Endothelial cell of umbilical vein (primary cell): ENCODE measurements around the gene DCDC1. TPM values are rescaled to one million over a fixed set of nuclear protein-coding genes. Genes with fewer than 3 reads are reported as not detected.

Source experiments
- BruUV-seq: library from RNA; stranded (reverse); fragments of 400-500 nt; replicated peaks from 2 replicates; lab custom pipeline; 2021; lab: Mats Ljungman, UMichigan
- CTCF ChIA-PET: fragments of 300-600, 350-600 bp; sonication (Branson Sonifier 250); formaldehyde crosslinking; loops from one replicate; lab custom pipeline; 2021; ENCODE audit warnings: antibody characterized with exemption, inconsistent platforms; lab: Charles Lee
- POLR2A ChIA-PET: fragments of 300-600, 350-600 bp; sonication (Branson Sonifier 250); formaldehyde crosslinking; loops from one replicate; lab custom pipeline; 2021; ENCODE audit warnings: antibody characterized with exemption, inconsistent platforms; lab: Charles Lee
- DNase-seq: peaks from one replicate; pipeline ENCODE4 v3.0.0-alpha.2; 2011; ENCODE audit warnings: low read depth, low spot score
- FAIRE-seq: peaks from 2 replicates; lab custom pipeline; 2011; peaks lifted over from hg19 to GRCh38; lab: Jason Lieb, UNC
- H2AFZ ChIP-seq: 2 replicates; pipeline ENCODE4 v1.6.0; 2012; ENCODE audit warnings: low read depth, low read length, control low read depth, inconsistent platforms
- H3K27ac ChIP-seq: 2 replicates; pipeline ENCODE4 v1.5.1; 2011; ENCODE audit warnings: low read depth, mild to moderate bottlenecking, control low read depth, low read length, moderate library complexity; ENCODE audit not compliant: insufficient read depth
- H3K27me3 ChIP-seq, 2 experiments: 2 replicates each; pipeline versions ENCODE4 v1.6.0 to v1.6.1; 2011; ENCODE audit warnings: low read length in 2 of 2, mixed read lengths in 1 of 2; ENCODE audit not compliant: control insufficient read depth in 2 of 2, insufficient read depth in 2 of 2
- H3K36me3 ChIP-seq, 2 experiments: 2 replicates in 1 of 2; 3 replicates in 1 of 2; pipeline ENCODE4 v1.5.1; 2011; ENCODE audit warnings: low read length in 2 of 2, mild to moderate bottlenecking in 1 of 2, moderate library complexity in 1 of 2; ENCODE audit not compliant: control insufficient read depth in 2 of 2, insufficient read depth in 2 of 2; ENCODE audit errors: extremely low read depth in 1 of 2
- H3K4me1 ChIP-seq: 3 replicates; pipeline ENCODE4 v1.5.1; 2011; ENCODE audit warnings: mild to moderate bottlenecking, low read length; ENCODE audit not compliant: control insufficient read depth, insufficient read depth; ENCODE audit errors: extremely low read depth
- H3K4me2 ChIP-seq: 2 replicates; pipeline ENCODE4 v1.6.1; 2011; ENCODE audit warnings: low read length, control low read depth, mixed read lengths; ENCODE audit not compliant: insufficient read depth
- H3K4me3 ChIP-seq, 3 experiments: fragments of 200-600 bp in 1 of 3; sonication (generic), shearing (Covaris generic) in 1 of 3; replicated peaks in 1 of 3; 2 replicates each; pipeline ENCODE4 v1.5.1; 2011 to 2016; ENCODE audit warnings: control low read depth in 3 of 3, low read length in 3 of 3, mild to moderate bottlenecking in 2 of 3, inconsistent platforms in 1 of 3, low read depth in 1 of 3, moderate library complexity in 1 of 3; ENCODE audit not compliant: insufficient read depth in 1 of 3
- H3K79me2 ChIP-seq: 2 replicates; pipeline ENCODE4 v1.6.0; 2012; ENCODE audit warnings: low read length, inconsistent platforms; ENCODE audit not compliant: control insufficient read depth, insufficient read depth
- H3K9ac ChIP-seq: replicated peaks from 2 replicates; pipeline ENCODE3; 2011; ENCODE audit warnings: low read length, control low read depth; ENCODE audit not compliant: insufficient read depth; ENCODE audit errors: extremely low read depth
- H3K9me1 ChIP-seq: replicated peaks from 3 replicates; pipeline ENCODE4 v1.6.0; 2011; ENCODE audit warnings: mild to moderate bottlenecking, low read length; ENCODE audit not compliant: control insufficient read depth, insufficient read depth; ENCODE audit errors: extremely low read depth
- H3K9me3 ChIP-seq: replicated peaks from 2 replicates; pipeline ENCODE4 v1.5.1; 2012; ENCODE audit warnings: low read length, inconsistent platforms; ENCODE audit not compliant: control insufficient read depth, insufficient read depth
- H4K20me1 ChIP-seq: replicated peaks from 2 replicates; pipeline ENCODE3; 2011; ENCODE audit warnings: mild to moderate bottlenecking, low read length; ENCODE audit not compliant: control insufficient read depth, insufficient read depth; ENCODE audit errors: extremely low read depth
- EZH2 ChIP-seq: IDR thresholded peaks from 2 replicates; pipeline ENCODE4 v1.6.1; 2012; ENCODE audit warnings: borderline replicate concordance, low read depth, mild to moderate bottlenecking, moderate library complexity, low read length, inconsistent platforms; ENCODE audit not compliant: severe bottlenecking
- FOS ChIP-seq: IDR thresholded peaks from 2 replicates; pipeline ENCODE4 v1.6.1; 2011; ENCODE audit warnings: mild to moderate bottlenecking, low read length, moderate library complexity, borderline replicate concordance; ENCODE audit not compliant: insufficient read depth
- GATA2 ChIP-seq: IDR thresholded peaks from 2 replicates; pipeline ENCODE4 v1.7.0; 2011; ENCODE audit warnings: low read depth, mild to moderate bottlenecking, moderate library complexity, mixed read lengths, low read length; ENCODE audit not compliant: insufficient read length, insufficient read depth
- JUN ChIP-seq: IDR thresholded peaks from 2 replicates; pipeline ENCODE4 v1.6.1; 2011; ENCODE audit warnings: borderline replicate concordance, low read depth; ENCODE audit not compliant: insufficient read length, insufficient read depth
- MYC ChIP-seq: IDR thresholded peaks from one replicate; pipeline ENCODE4 v1.6.1; 2011; ENCODE audit warnings: mild to moderate bottlenecking, low read depth, low read length
- POLR2A ChIP-seq: IDR thresholded peaks from 2 replicates; pipeline ENCODE4 v1.6.1; 2012; ENCODE audit warnings: low read depth, mild to moderate bottlenecking, control low read depth, low read length
- POLR2AphosphoS5 ChIP-seq: IDR thresholded peaks from 2 replicates; pipeline ENCODE4 v1.6.1; 2012; ENCODE audit warnings: low read depth, mild to moderate bottlenecking, control low read depth, low read length, moderate library complexity; ENCODE audit not compliant: insufficient read depth
- dilution Hi-C: fragments of 300-500 bp; cut with MboI; formaldehyde crosslinking; loops from one replicate; pipeline ENCODE4 v1.15.0; 2019; ENCODE audit warnings: low sequenced_read_pairs; ENCODE audit not compliant: extremely low pct_ligation_motif_present
- intact Hi-C: fragments of 100-400 bp; cut with micrococcal nuclease; formaldehyde crosslinking; loops from one replicate; pipeline ENCODE4 v1.10.0; 2022
- polyA plus RNA-seq, 4 experiments: library from polyadenylated mRNA; depleted of rRNA in 3 of 4; stranded (reverse) in 3 of 4; unstranded in 1 of 4; fragments of >200 nt; gene quantifications; 2 replicates each; pipeline versions ENCODE4 v1.2.1 to v1.2.3, GENCODE V29; 2011 to 2012; ENCODE audit warnings: missing spikeins in 1 of 4
- total RNA-seq: library from RNA; stranded (reverse); gene quantifications from 2 replicates; pipeline ENCODE4 v1.2.3, GENCODE V29; 2021
- TF ChIP-seq, protein P1 (sequence below): IDR thresholded peaks from 2 replicates; pipeline ENCODE4 v1.6.1; 2011; ENCODE audit not compliant: insufficient read depth, insufficient read length
- TF ChIP-seq, protein P2 (sequence below), 2 donors: IDR thresholded peaks; 1 replicate in 1 of 2; 2 replicates in 1 of 2; pipeline ENCODE4 v1.5.1; 2011; ENCODE audit warnings: low read length in 2 of 2, mild to moderate bottlenecking in 2 of 2, moderate library complexity in 2 of 2, control low read depth in 1 of 2, inconsistent platforms in 1 of 2, low read depth in 1 of 2; ENCODE audit not compliant: insufficient read depth in 1 of 2; ENCODE audit errors: extremely low read depth in 1 of 2

DCDC1 gene
- total and polyA plus RNA-seq, 2 donors (not counting 3 experiments of a cell fraction or from before 2014, with no cell fraction given): 0.04 TPM; not detected in 1

DNA sequence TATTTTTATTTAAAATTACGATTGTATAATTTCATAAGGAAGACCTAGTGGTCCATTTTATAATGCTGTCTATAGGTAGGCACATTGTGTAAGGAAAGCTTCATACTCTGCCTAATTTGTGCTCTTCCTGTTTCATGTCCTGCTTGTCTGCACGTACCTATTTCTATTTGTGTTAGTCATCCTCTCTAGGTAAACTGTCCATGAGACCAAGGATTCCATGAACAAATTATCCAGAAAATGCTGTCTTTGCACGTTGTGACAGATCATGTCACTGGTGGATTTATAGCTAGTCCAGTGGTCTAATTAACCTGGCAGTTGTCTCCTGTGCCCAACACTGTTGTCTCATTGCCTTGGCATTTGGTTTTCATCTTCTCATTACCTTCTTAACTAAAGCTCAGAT lies 44.8 kb upstream of the DCDC1 start:
- Histone ChIP-seq H3K4me3 (no peak overlapping the region), H3K4me2 (no peak overlapping the region), H3K36me3 (no peaks in the 10 kb centered on the region), H3K9me1 (peaks cover 3% of the 10 kb centered on the region), H4K20me1 (no peaks in the 10 kb centered on the region), H3K79me2 (no peaks in the 10 kb centered on the region), H3K4me1 (no peaks in the 10 kb centered on the region), H3K9me3 (no peaks in the 10 kb centered on the region), H2AFZ (no peak overlapping the region), H3K27ac (no peak overlapping the region), H3K9ac (no peak overlapping the region), H3K27me3 (no peaks in the 10 kb centered on the region)
- dilution Hi-C loops (no loop called here), intact Hi-C loops (no loop called here)
- DNase-seq: no peak
- no peak for TF ChIP-seq MYC
- TF ChIP-seq, protein P1, sequence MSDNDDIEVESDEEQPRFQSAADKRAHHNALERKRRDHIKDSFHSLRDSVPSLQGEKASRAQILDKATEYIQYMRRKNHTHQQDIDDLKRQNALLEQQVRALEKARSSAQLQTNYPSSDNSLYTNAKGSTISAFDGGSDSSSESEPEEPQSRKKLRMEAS: no peak
- TF ChIP-seq POLR2AphosphoS5: no peak
- no peak for TF ChIP-seq FOS
- TF ChIP-seq EZH2: no peak
- no peak for TF ChIP-seq JUN
- TF ChIP-seq, protein P2, sequence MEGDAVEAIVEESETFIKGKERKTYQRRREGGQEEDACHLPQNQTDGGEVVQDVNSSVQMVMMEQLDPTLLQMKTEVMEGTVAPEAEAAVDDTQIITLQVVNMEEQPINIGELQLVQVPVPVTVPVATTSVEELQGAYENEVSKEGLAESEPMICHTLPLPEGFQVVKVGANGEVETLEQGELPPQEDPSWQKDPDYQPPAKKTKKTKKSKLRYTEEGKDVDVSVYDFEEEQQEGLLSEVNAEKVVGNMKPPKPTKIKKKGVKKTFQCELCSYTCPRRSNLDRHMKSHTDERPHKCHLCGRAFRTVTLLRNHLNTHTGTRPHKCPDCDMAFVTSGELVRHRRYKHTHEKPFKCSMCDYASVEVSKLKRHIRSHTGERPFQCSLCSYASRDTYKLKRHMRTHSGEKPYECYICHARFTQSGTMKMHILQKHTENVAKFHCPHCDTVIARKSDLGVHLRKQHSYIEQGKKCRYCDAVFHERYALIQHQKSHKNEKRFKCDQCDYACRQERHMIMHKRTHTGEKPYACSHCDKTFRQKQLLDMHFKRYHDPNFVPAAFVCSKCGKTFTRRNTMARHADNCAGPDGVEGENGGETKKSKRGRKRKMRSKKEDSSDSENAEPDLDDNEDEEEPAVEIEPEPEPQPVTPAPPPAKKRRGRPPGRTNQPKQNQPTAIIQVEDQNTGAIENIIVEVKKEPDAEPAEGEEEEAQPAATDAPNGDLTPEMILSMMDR (IDR thresholded peaks at IDR 0.05; ENCODE audit: extremely low read depth in 1 of 2, insufficient read depth in 1 of 2, low read depth in 1 of 2, low read length in 2 of 2): no peak
- TF ChIP-seq GATA2: no peak
- no peak for TF ChIP-seq POLR2A
- BruUV-seq: no TSS peak
- CTCF ChIA-PET: interaction anchor here (1.4 to 1.9 kb wide), 2 partner anchors 12 to 18 kb away, joined by 4 to 7 read pairs; no protein-coding TSS in a partner anchor
- FAIRE-seq: no peak
- POLR2A ChIA-PET: no interaction called here
